ENCODE data around the gene TBL3. TPM values are rescaled to one million over a fixed set of nuclear protein-coding genes. Genes with fewer than 3 reads are reported as not detected.

TBL3 gene
- total RNA-seq, 1 donor from 2014 or later: 25.6 TPM

GRCh38 chr16:1941162-1942046 is 30.4 kb upstream of the TBL3 start:
- peak overlapping the region; percentile 71 for H3K27ac ChIP-seq
- peaks cover 41% of the 10 kb centered on the region for H3K36me3 ChIP-seq
- no peak for DNase-seq
- H3K9me3 ChIP-seq: no peaks in the 10 kb centered on the region
- TF ChIP-seq CTCF (IDR thresholded peaks at IDR 0.05): no peak
- intact Hi-C loops (cut with DNase I): no loop called here
- no peak for ATAC-seq
- peak overlapping the region; percentile 71 for H3K4me3 ChIP-seq
- no peaks in the 10 kb centered on the region for H3K27me3 ChIP-seq (ENCODE audit: low read depth)
- H3K4me1 ChIP-seq: peaks cover 17% of the 10 kb centered on the region

GRCh38 chr16:1942047-1942809 is 29.6 kb upstream of the TBL3 start:
- Histone ChIP-seq H3K9me3 (no peaks in the 10 kb centered on the region), H3K4me3 (peak overlapping the region; percentile 71), H3K27me3 (ENCODE audit: low read depth) (no peaks in the 10 kb centered on the region), H3K27ac (peak overlapping the region; percentile 71), H3K4me1 (peaks cover 17% of the 10 kb centered on the region), H3K36me3 (peaks cover 37% of the 10 kb centered on the region)
- TF ChIP-seq CTCF (IDR thresholded peaks at IDR 0.05): no peak
- ATAC-seq (peak; percentile 1 to 4), DNase-seq (peak; percentile 60)
- intact Hi-C loops (cut with DNase I): no loop called here

- no peaks in the 10 kb centered on the region for H3K9me3 ChIP-seq
- peak within 1 kb of the TSS; percentile 71 for H3K4me3 ChIP-seq
- no peak for TF ChIP-seq CTCF (IDR thresholded peaks at IDR 0.05)
- peak within 1 kb of the TSS; percentile 71 for H3K27ac ChIP-seq
- H3K36me3 ChIP-seq: peaks cover 28% of the 10 kb centered on the region
- intact Hi-C loops (cut with DNase I): no loop called here
- H3K4me1 ChIP-seq: peaks cover 17% of the 10 kb centered on the region
- ATAC-seq (peak; percentile 97), DNase-seq (peak; percentile 100)
- H3K27me3 ChIP-seq (ENCODE audit: low read depth): no peaks in the 10 kb centered on the region
Measured at GRCh38 chr16:1942810-1943726, 28.8 kb upstream of the TBL3 start, which contains the start of gene MSRB1. TSS of gene MSRB1 (minus strand) at chr16:1943199. CDS start at chr16:1943156, 43 bp downstream.

GRCh38 chr16:1944612-1945199 is 27.1 kb upstream of the TBL3 start:
- Histone ChIP-seq H3K9me3 (no peaks in the 10 kb centered on the region), H3K27ac (no peak overlapping the region), H3K27me3 (ENCODE audit: low read depth) (no peaks in the 10 kb centered on the region), H3K4me3 (no peak overlapping the region), H3K4me1 (peaks cover 17% of the 10 kb centered on the region), H3K36me3 (peaks cover 12% of the 10 kb centered on the region)
- no peak for DNase-seq
- ATAC-seq: no peak
- TF ChIP-seq CTCF (IDR thresholded peaks at IDR 0.05): no peak
- intact Hi-C loops (cut with DNase I): no loop called here

Measured in lower lobe of right lung (tissue), 2 donors.